ENCODE data around the gene ATRNL1. TPM values are rescaled to one million over a fixed set of nuclear protein-coding genes. Genes with fewer than 3 reads are reported as not detected.

The ATRNL1 gene
- total RNA-seq, 4 donors from 2014 or later = 0.34 to 0.98 (median 0.44) TPM; not detected in 1

- no peak for TF ChIP-seq CTCF (IDR thresholded peaks at IDR 0.05; ENCODE audit: low read depth)
Observed at GRCh38 chr10:115867305-115867704, 774.1 kb downstream of the ATRNL1 start.

- no peak for TF ChIP-seq CTCF (IDR thresholded peaks at IDR 0.05; ENCODE audit: low read depth)
Observed at GRCh38 chr10:115871855-115872254, 778.7 kb downstream of the ATRNL1 start.

GRCh38 chr10:115875172-115875571, 782.0 kb downstream of the ATRNL1 start:
- no peak for TF ChIP-seq CTCF (IDR thresholded peaks at IDR 0.05; ENCODE audit: low read depth)

- no peak for TF ChIP-seq CTCF (IDR thresholded peaks at IDR 0.05; ENCODE audit: low read depth)
Observed at GRCh38 chr10:115879372-115880089, 786.4 kb downstream of the ATRNL1 start.

- no peak for TF ChIP-seq CTCF (IDR thresholded peaks at IDR 0.05; ENCODE audit: low read depth)
Observed at GRCh38 chr10:115882021-115882420, 788.9 kb downstream of the ATRNL1 start.

GRCh38 chr10:115883372-115883771, 790.2 kb downstream of the ATRNL1 start:
- no peak for TF ChIP-seq CTCF (IDR thresholded peaks at IDR 0.05; ENCODE audit: low read depth)

- no peak for TF ChIP-seq CTCF (IDR thresholded peaks at IDR 0.05; ENCODE audit: low read depth)
Observed at GRCh38 chr10:115884331-115884730, 791.2 kb downstream of the ATRNL1 start.

Measured in subcutaneous adipose tissue (tissue), 4 donors.